Measurements from ENCODE around the gene TCF23.

- TF ChIP-seq POLR2AphosphoS5 (IDR thresholded peaks at IDR 0.05), result no peak
- TF ChIP-seq CTCF (IDR thresholded peaks at IDR 0.05 in 8 of 11, conservative IDR thresholded peaks at IDR 0.05 in 3 of 11), result no peak
- no peak for TF ChIP-seq POLR2A (IDR thresholded peaks at IDR 0.05)
Observed at GRCh38 chr2:27122791-27123190, 26.0 kb upstream of the TCF23 start.
